ENCODE data around the gene LIMA1.

- TF ChIP-seq CTCF (IDR thresholded peaks at IDR 0.05) (no peak), POLR2A (IDR thresholded peaks at IDR 0.05) (no peak)
Observed at GRCh38 chr12:50279501-50279900, 3.8 kb downstream of the LIMA1 start.

Data from thyroid gland (tissue), 4 donors.